ENCODE results near the gene PLEKHH1. TPM values are rescaled to one million over a fixed set of nuclear protein-coding genes. Genes with fewer than 3 reads are reported as not detected.
A peak's percentile ranks its signal among the peaks of the same experiment; 100 is the strongest.
"Not testable (repeated sequence)": the region's sequence is repeated elsewhere in the genome, so short reads cannot be mapped to it uniquely, and the experiment has no call there.

PLEKHH1 gene
- total RNA-seq, 4 donors from 2014 or later: 71.1 to 123 (median 79.7) TPM

GRCh38 chr14:67539116-67539515 is 6.0 kb downstream of the PLEKHH1 start:
- intact Hi-C loops (cut with DNase I; ENCODE audit: low total_unique reads) (no loop called here), in situ Hi-C loops (cut with MboI; ENCODE audit: low pct_ligation_motif_present in 1 of 4, low pct_unique_long_range_greater_than_20kb in 1 of 4, low sequenced_read_pairs in 3 of 4) (no loop called here)
- no peak overlapping the region for H3K27ac ChIP-seq
- WGBS, 2 donors (ENCODE audit: low coverage in 1 of 2): 57 to 79% methylated on average over 1 to 5 of the region's 5 CpGs
- no peak for TF ChIP-seq POLR2A (IDR thresholded peaks at IDR 0.05)
- TF ChIP-seq CTCF (IDR thresholded peaks at IDR 0.05): no peak
- no peak for TF ChIP-seq POLR2AphosphoS5 (IDR thresholded peaks at IDR 0.05)
- TF ChIP-seq EP300 (IDR thresholded peaks at IDR 0.05; ENCODE audit: low read depth): no peak
- no peak overlapping the region for H3K4me3 ChIP-seq
- no peaks in the 10 kb centered on the region for H3K9me3 ChIP-seq
- H3K27me3 ChIP-seq: no peaks in the 10 kb centered on the region
- H3K36me3 ChIP-seq: peaks cover 0 to 6% (median 0%) of the 10 kb centered on the region in 4 donors
- peaks cover 0 to 19% (median 2%) of the 10 kb centered on the region in 4 donors for H3K4me1 ChIP-seq
- no peak for DNase-seq

- H3K36me3 ChIP-seq: peaks cover 0 to 21% (median 0%) of the 10 kb centered on the region in 4 donors
- peaks cover 0 to 15% (median 0%) of the 10 kb centered on the region in 4 donors for H3K4me1 ChIP-seq
- H3K9me3 ChIP-seq: no peaks in the 10 kb centered on the region
- TF ChIP-seq POLR2A (IDR thresholded peaks at IDR 0.05) (peak; percentile 82), CTCF (IDR thresholded peaks at IDR 0.05) (peak in 3 of 5 experiments; percentile 10 to 51 (median 36)), EP300 (IDR thresholded peaks at IDR 0.05; ENCODE audit: low read depth) (no peak), POLR2AphosphoS5 (IDR thresholded peaks at IDR 0.05) (peak; percentile 12 to 84 (median 79))
- DNase-seq: peak; percentile 86
- H3K27ac ChIP-seq: peak overlapping the region; percentile 81 to 87 (median 83)
- 33 to 66% methylated on average over 10 to 24 of the region's 24 CpGs for WGBS, 2 donors (ENCODE audit: low coverage in 1 of 2)
- in situ Hi-C loops (cut with MboI; ENCODE audit: low pct_ligation_motif_present in 1 of 4, low pct_unique_long_range_greater_than_20kb in 1 of 4, low sequenced_read_pairs in 3 of 4): no loop called here
- H3K4me3 ChIP-seq: peak overlapping the region in 3 of 4 donors; percentile 12 to 39 (median 14)
- no peaks in the 10 kb centered on the region for H3K27me3 ChIP-seq
- intact Hi-C loops (cut with DNase I; ENCODE audit: low total_unique reads): no loop called here
Measured at GRCh38 chr14:67541448-67542387, 8.6 kb downstream of the PLEKHH1 start.

GRCh38 chr14:67542620-67543019 is 9.5 kb downstream of the PLEKHH1 start:
- Histone ChIP-seq H3K36me3 (peaks cover 0 to 21% (median 0%) of the 10 kb centered on the region in 4 donors), H3K4me3 (peak overlapping the region in 3 of 4 donors; percentile 0 to 39 (median 14)), H3K27ac (peak overlapping the region; percentile 81 to 87 (median 83)), H3K4me1 (peaks cover 0 to 15% (median 0%) of the 10 kb centered on the region in 4 donors)
- WGBS, 2 donors (ENCODE audit: low coverage in 1 of 2): 95 to 97% methylated on average over 6 to 13 of the region's 13 CpGs
- intact Hi-C loops (cut with DNase I; ENCODE audit: low total_unique reads); in situ Hi-C loops (cut with MboI; ENCODE audit: low pct_ligation_motif_present in 1 of 4, low pct_unique_long_range_greater_than_20kb in 1 of 4, low sequenced_read_pairs in 3 of 4); H3K27me3 ChIP-seq; H3K9me3 ChIP-seq; DNase-seq: not testable (repeated sequence)

GRCh38 chr14:67544590-67544989 is 11.5 kb downstream of the PLEKHH1 start:
- in situ Hi-C loops (cut with MboI; ENCODE audit: low pct_ligation_motif_present in 1 of 4, low pct_unique_long_range_greater_than_20kb in 1 of 4, low sequenced_read_pairs in 3 of 4): no loop called here
- TF ChIP-seq POLR2AphosphoS5 (IDR thresholded peaks at IDR 0.05) (no peak), CTCF (IDR thresholded peaks at IDR 0.05) (no peak)
- no peak for DNase-seq
- H3K9me3 ChIP-seq: no peaks in the 10 kb centered on the region
- H3K36me3 ChIP-seq: peaks cover 0 to 21% (median 0%) of the 10 kb centered on the region in 4 donors
- 91 to 93% methylated on average over 1 of the region's 1 CpG for WGBS, 2 donors (ENCODE audit: low coverage in 1 of 2)
- H3K4me1 ChIP-seq: peaks cover 0 to 15% (median 0%) of the 10 kb centered on the region in 4 donors
- H3K4me3 ChIP-seq: no peak overlapping the region
- intact Hi-C loops (cut with DNase I; ENCODE audit: low total_unique reads): no loop called here
- no peaks in the 10 kb centered on the region for H3K27me3 ChIP-seq
- no peak overlapping the region for H3K27ac ChIP-seq

Data from transverse colon (tissue), 4 donors.